Upper lobe of right lung (tissue), 1 donor: ENCODE results near the gene MPPED1. TPM values are rescaled to one million over a fixed set of nuclear protein-coding genes. Genes with fewer than 3 reads are reported as not detected.

Experiments used
- ATAC-seq: fragments of 200-7000 bp; cut with Tn5 transposase; one replicate; pipeline ENCODE4 v1.9.1; 2020; ENCODE audit warnings: mild to moderate bottlenecking, moderate library complexity
- DNase-seq: peaks from one replicate; pipeline ENCODE4 v3.0.0-alpha.2; 2020
- H3K27ac ChIP-seq: fragments of 200-600 bp; one replicate; pipeline ENCODE4 v1.8.0; 2022
- H3K27me3 ChIP-seq: fragments of 200-600 bp; one replicate; pipeline ENCODE4 v1.8.0; 2022; ENCODE audit warnings: mild to moderate bottlenecking
- H3K36me3 ChIP-seq: fragments of 200-600 bp; one replicate; pipeline ENCODE4 v1.8.0; 2022
- H3K4me1 ChIP-seq: fragments of 200-600 bp; one replicate; pipeline ENCODE4 v1.8.0; 2022
- H3K4me3 ChIP-seq: fragments of 200-600 bp; one replicate; pipeline ENCODE4 v1.8.0; 2022; ENCODE audit warnings: mild to moderate bottlenecking
- H3K9me3 ChIP-seq: fragments of 200-600 bp; one replicate; pipeline ENCODE4 v1.8.0; 2022
- CTCF ChIP-seq: fragments of 200-600 bp; IDR thresholded peaks from one replicate; pipeline ENCODE4 v1.8.0; 2022; ENCODE audit warnings: antibody characterized with exemption
- intact Hi-C: fragments of 100-400 bp; cut with DNase I; formaldehyde crosslinking; loops from one replicate; pipeline ENCODE4 v1.11.0; 2022
- total RNA-seq: library from RNA; stranded (reverse); fragmentation: NEBNext Ultra II Directional; extraction: Animal tissue kit (Norgen Biotek cat#: 25700); gene quantifications from one replicate; pipeline ENCODE4 v1.2.1, GENCODE V29; 2021
- donor health status: DM: no; HTN: yes; CAD: no; lungs with severe emphysema.

Gene MPPED1
- total RNA-seq, 1 donor from 2014 or later, result not detected

- DNase-seq (no peak), ATAC-seq (no peak)
- no peaks in the 10 kb centered on the region for H3K36me3 ChIP-seq
- H3K27ac ChIP-seq, result no peak overlapping the region
- TF ChIP-seq CTCF, result no peak
- H3K9me3 ChIP-seq, result no peaks in the 10 kb centered on the region
- H3K4me3 ChIP-seq, result no peak overlapping the region
- H3K4me1 ChIP-seq, result no peaks in the 10 kb centered on the region
- intact Hi-C loops, result no loop called here
- H3K27me3 ChIP-seq, result peaks cover 23% of the 10 kb centered on the region
These were observed 4.2 kb upstream of the MPPED1 start for GRCh38 chr22:43407591-43407990.

- Histone ChIP-seq H3K4me3 (no peak overlapping the region), H3K9me3 (no peaks in the 10 kb centered on the region), H3K27me3 (peaks cover 27% of the 10 kb centered on the region), H3K36me3 (no peaks in the 10 kb centered on the region), H3K27ac (no peak overlapping the region), H3K4me1 (no peaks in the 10 kb centered on the region)
- no peak for TF ChIP-seq CTCF
- DNase-seq (no peak), ATAC-seq (no peak)
- intact Hi-C loops, result no loop called here
These were observed 3.8 kb upstream of the MPPED1 start for GRCh38 chr22:43408009-43408408.

- Histone ChIP-seq H3K27ac (no peak overlapping the region), H3K4me1 (no peaks in the 10 kb centered on the region), H3K27me3 (peaks cover 37% of the 10 kb centered on the region), H3K9me3 (no peaks in the 10 kb centered on the region), H3K4me3 (no peak overlapping the region), H3K36me3 (no peaks in the 10 kb centered on the region)
- DNase-seq (no peak), ATAC-seq (no peak)
- TF ChIP-seq CTCF, result no peak
- intact Hi-C loops, result no loop called here
These were observed 2.8 kb upstream of the MPPED1 start for GRCh38 chr22:43409046-43409445.

GRCh38 chr22:43409800-43410199 is 2.0 kb upstream of the MPPED1 start:
- no peak for TF ChIP-seq CTCF
- DNase-seq (no peak), ATAC-seq (no peak)
- Histone ChIP-seq H3K36me3 (no peaks in the 10 kb centered on the region), H3K27ac (no peak overlapping the region), H3K4me3 (no peak overlapping the region), H3K27me3 (peaks cover 45% of the 10 kb centered on the region), H3K9me3 (no peaks in the 10 kb centered on the region), H3K4me1 (no peaks in the 10 kb centered on the region)
- intact Hi-C loops, result no loop called here

GRCh38 chr22:43411040-43411868 is 560 bp upstream of the MPPED1 start:
- H3K4me3 ChIP-seq, result no peak overlapping the region
- no peaks in the 10 kb centered on the region for H3K9me3 ChIP-seq
- TF ChIP-seq CTCF, result no peak
- DNase-seq (no peak), ATAC-seq (no peak)
- H3K27ac ChIP-seq, result no peak overlapping the region
- intact Hi-C loops, result no loop called here
- H3K36me3 ChIP-seq, result no peaks in the 10 kb centered on the region
- no peaks in the 10 kb centered on the region for H3K4me1 ChIP-seq
- peaks cover 58% of the 10 kb centered on the region for H3K27me3 ChIP-seq
